Measurements from ENCODE around the gene MED27. TPM values are rescaled to one million over a fixed set of nuclear protein-coding genes. Genes with fewer than 3 reads are reported as not detected.

Gene MED27
- total RNA-seq, 1 donor from 2014 or later, result 15.8 TPM

GRCh38 chr9:132044176-132044875 lies 35.3 kb downstream of the MED27 start:
- DNase-seq (ENCODE audit: low spot score), result no peak

- no peak for DNase-seq (ENCODE audit: low spot score)
Observed at GRCh38 chr9:132043708-132044107, 36.0 kb downstream of the MED27 start.

DNA sequence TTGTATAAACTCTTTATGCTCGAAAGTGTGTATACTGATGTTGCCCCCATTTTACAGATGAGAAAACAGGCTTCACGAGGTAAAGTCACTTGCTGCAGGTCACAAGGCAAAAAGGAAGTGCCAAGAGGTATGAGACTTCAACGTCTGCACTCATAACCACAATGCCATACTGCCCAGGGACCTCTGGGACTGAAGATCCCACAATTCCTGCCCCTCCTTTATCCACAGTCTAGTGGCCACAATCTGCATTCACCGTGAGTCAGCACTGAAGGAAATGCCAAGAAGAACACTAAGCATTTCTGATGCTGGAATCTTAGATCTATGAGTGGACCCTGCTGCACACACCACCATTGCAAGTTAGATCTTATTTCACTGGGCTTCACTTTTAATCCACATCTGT lies 37.3 kb downstream of the MED27 start:
- DNase-seq (ENCODE audit: low spot score), result no peak

DNA sequence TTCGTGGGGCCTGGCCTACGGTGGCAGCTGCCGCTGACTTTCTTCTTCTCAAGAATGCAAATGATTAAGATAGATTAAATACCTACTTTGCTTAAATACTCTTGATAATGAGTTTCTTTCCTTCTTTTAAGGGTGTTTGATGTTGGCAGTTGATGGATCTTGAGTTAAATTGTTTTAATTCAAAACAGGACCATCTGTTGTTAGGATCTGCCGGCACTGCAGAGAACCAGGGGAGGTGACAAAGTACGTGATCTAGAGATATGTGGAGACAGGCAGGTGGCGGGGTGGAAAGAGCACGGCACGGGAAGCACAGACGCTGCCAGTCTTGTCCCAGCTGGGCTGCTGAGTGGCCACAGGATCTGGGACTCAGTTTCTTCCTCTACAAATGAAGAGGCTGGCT lies 37.9 kb downstream of the MED27 start:
- DNase-seq (ENCODE audit: low spot score), result no peak

- no peak for DNase-seq (ENCODE audit: low spot score)
Observed at GRCh38 chr9:132040808-132041207, 38.9 kb downstream of the MED27 start.

DNA sequence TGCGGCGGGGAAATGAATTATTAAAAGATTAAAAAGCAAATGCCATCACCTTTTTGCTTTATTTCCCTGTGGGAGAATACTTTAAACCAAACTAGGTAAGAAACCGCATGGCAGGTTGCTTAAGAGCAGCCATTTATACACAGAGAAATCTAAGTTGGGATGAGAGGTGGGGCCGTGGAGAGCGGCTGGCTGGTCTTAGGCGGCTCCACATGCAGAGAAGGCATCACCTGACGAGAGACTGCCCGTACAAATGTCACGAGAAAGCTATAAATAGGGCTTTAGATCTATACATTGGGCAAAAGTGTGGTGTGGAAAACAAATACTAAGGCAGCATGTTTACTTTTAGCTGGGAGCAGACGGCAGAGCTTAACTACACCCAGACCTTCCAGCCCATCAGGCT lies 39.4 kb downstream of the MED27 start:
- no peak for DNase-seq (ENCODE audit: low spot score)

DNA sequence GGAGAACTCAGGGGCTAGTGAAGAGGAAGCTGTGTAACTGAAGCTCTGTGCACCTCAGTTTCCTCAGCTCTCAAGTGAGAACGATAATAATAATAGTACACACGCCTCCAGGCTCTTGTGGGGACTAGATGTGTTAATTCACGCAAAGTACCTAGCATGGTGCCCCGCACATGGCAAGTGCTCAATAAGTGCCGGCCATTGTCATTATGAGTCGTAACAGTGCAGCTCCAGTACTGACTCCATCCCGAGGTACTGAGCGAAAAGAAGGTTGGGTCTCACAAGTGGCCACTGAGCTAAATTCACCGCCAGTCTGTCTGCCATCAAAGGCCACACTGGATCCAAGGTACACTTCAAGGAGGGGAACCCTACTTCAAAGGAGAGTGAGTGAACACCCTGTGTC lies 40.4 kb downstream of the MED27 start:
- DNase-seq (ENCODE audit: low spot score), result no peak

DNA sequence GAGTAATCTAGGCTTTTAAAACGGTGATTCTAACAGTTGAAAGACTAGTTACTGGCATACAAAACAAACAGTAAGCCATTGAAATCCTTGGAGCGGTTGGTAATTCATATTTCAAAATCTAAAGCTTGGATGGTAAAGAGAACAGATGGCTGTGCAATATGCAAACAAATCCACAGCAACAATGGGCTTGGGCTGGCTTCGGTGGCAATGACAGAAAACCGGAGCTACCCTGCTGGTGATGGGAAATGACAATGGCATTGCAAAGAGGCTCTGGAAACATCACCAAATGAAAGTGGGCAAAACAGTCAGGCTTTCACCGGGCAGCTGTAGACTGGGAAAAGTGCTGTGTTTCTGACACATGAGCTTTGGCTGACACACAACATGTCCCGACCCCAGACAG lies 42.2 kb downstream of the MED27 start:
- no peak for DNase-seq (ENCODE audit: low spot score)

GRCh38 chr9:132036521-132036920 lies 43.1 kb downstream of the MED27 start:
- no peak for DNase-seq (ENCODE audit: low spot score)

GRCh38 chr9:132035679-132036078 lies 44.0 kb downstream of the MED27 start:
- DNase-seq (ENCODE audit: low spot score), result no peak

DNA sequence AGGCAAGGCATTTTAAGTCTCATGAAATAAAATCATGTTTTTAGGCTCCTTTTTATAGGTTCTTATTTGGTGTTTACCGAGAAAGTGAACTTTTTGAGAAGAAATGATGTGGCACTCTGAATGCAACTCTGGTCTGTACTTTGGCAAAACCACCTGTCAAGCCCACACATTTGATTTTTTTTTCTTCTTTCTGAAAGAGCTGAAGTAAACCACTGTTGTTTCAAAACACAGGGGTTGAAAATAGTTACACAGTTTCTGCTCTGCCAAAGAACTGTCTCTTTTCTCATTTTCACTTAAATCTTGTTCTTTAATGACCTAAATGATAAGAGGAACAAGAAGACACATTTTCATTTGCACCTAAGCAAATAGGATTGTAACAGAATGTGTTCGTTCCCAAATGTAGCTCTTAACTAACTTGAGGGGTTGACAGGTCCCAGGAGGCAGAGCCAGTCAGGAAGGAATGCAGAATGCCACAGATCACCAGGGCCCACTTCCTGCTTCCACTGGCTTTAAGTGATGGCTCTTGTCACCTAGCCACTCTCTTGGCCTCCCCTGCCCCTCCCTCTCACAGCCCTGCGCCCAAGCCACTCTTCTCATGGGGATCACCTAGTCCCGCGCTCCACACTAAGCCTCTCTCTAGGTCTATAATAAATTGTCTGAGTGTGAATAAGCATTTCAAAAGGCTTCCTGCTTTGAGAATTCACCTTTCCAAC lies 47.3 kb downstream of the MED27 start:
- no peak for DNase-seq (ENCODE audit: low spot score)

DNA sequence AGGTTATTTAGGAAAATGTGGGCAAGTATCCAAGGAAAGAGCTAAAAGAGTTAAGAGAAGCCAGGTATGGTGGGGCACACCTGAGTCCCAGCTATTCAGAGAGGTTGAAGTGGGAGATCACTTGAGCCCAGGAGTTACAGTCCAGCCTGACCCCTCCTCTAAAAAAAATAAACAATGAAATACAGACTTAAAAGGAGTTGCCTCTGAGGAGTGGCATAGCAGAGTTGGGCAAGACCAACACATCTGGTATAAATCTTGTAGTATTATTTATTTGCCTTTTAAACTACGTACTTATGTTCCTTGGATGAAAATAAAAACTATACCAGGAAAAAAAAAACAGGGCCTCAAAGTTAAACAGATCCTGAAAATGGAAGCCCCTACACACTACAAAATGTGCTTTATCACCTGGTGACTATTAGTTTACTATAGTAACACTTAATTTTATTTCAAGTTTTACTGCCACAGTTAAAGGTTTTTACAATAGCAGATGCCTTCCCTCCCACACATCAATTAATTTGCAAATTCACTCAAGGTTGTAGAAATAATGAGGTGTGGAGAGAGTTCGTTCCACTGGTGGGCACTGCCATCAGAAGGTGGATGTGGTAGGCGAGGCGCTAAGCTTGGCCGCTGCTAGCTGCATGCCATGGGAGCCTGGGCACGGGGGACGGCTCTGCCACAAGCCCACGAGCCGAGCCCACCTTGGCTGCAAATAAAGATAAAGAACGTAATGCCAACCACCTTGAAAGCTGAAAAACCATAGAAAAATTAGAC lies 48.0 kb downstream of the MED27 start:
- no peak for DNase-seq (ENCODE audit: low spot score)

DNA sequence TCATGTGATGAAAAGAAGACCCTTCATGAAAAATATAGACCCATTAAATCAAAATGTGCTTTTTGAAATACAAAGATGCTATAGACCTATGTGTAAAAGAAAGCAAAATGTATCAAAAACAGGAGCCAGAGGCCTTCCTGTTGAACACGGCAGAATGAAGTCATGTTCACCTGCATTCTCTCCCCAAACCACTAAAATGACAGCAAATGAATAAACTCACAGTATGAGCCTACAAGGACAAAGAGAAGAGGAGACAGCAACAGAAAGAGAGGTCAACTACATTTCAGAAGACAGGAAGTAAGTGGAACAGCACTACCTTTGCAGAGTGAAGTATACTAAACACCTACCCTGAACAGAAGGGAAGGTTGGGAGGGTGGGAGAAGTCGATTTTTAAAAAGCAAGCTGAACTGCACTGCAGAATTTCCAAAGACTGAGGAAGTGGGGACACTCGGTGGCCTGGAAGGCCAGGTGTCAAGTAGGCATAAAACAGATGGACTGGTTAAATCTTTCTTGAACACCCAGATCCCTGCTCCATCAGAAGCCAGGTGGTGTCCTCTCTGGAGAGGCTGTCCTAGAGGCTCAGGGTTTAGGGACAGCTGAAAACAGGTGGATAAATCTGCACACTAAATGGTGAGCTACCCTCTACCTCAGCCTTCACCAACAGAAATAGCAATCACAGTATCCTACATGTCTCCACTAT lies 48.9 kb downstream of the MED27 start:
- no peak for DNase-seq (ENCODE audit: low spot score)

GRCh38 chr9:132027752-132028663 lies 51.7 kb downstream of the MED27 start:
- DNase-seq (ENCODE audit: low spot score), result no peak

DNA sequence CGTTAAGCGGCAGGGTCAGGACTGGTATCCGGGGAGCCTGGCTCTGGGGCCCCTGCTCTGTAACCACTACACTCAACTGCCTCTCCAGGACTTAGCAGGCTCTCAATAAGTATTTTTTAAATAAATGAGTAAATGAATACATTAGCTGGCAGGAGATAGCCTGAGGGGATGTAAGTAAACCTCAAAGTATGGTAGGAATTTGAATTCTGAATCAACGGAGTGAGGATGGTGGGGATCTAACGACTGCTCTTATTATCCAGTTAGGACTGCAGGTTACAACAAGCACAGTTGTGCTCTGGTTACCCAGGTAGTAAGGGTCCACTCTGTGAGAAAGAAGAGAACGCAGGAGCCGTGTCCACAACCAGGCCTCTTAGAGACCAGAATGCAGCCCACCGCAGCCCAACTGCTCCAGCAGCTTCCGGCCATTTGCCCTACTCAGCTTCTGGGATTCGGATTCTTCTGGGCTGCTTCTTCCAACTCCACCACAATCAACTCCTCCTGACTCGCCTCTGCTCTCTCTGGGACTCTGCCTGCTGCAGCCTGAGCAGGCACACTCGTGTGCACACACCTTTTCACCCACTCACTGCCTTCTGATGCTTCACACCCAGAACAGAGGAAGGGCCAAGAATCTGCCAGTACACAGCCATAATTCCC lies 52.6 kb downstream of the MED27 start:
- DNase-seq (ENCODE audit: low spot score), result no peak

DNA sequence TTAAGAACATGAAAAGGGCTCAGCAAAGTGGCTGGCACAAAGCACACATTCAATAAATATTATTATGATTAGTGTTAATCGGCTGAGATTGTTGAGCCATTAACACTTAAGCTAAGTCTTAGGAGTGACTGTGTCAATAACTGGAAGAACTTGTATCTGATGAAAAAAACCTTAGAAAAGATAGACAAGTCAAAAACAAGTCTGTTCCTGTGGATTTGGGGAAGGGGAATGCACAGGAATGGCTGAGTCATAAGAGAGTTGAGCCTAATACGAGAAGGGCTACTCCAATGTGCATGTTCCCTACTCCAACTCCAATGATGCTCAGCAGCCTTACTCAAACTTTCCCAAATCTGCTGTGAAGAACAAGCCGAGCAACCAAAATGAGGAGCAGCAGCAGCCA lies 53.9 kb downstream of the MED27 start:
- no peak for DNase-seq (ENCODE audit: low spot score)

GRCh38 chr9:132024589-132024988 lies 55.1 kb downstream of the MED27 start:
- no peak for DNase-seq (ENCODE audit: low spot score)

- DNase-seq (ENCODE audit: low spot score), result no peak
Observed at GRCh38 chr9:132023419-132024180, 56.1 kb downstream of the MED27 start.

DNA sequence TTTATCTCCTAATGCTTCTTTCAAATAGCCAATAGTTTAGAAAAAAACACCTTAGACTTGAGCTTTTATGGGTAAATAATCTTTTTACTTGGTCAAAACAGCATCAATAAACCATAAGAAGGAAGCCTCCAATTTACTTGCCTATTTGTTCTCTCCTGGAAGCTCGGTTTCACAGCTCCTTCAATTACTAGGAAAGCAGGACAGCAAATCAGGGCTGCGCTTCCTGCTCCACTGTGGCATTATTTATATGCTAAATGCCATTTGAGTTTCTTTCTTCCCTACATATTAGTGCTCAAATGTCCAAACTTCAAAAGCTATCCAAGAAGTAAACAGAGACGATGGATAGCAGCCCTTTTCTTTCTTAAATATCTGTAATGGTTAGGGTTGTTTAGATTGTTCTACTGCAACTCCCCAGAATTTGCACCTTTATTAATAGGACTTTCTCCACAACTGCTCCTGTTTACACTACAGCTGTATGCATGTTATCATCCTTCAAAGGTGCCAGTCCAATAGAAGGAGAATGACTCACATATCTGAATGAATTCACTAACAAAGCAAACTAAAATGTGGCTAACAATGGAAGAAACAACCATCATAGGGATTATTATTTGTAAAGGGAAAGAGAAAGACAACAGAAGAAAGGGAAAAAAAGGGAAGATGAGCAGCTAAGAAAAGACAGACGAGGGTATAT lies 58.7 kb downstream of the MED27 start:
- no peak for DNase-seq (ENCODE audit: low spot score)
